NCI-H2029 treated with DMSO at 0.1 percent for 48 hours (cell line): ENCODE measurements around the gene AQP12B.
"Not testable (repeated sequence)": the region's sequence is repeated elsewhere in the genome, so short reads cannot be mapped to it uniquely, and the experiment has no call there.

Experiments used
- DNase-seq: peaks from one replicate; lab custom pipeline; 2025; lab: John Stamatoyannopoulos, UW

AQP12B gene, protein sequence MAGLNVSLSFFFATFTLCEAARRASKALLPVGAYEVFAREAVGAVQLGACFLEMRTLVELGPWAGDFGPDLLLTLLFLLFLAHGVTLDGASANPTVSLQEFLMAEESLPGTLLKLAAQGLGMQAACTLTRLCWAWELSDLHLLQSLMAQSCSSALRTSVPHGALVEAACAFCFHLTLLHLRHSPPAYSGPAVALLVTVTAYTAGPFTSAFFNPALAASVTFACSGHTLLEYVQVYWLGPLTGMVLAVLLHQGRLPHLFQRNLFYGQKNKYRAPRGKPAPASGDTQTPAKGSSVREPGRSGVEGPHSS

DNA sequence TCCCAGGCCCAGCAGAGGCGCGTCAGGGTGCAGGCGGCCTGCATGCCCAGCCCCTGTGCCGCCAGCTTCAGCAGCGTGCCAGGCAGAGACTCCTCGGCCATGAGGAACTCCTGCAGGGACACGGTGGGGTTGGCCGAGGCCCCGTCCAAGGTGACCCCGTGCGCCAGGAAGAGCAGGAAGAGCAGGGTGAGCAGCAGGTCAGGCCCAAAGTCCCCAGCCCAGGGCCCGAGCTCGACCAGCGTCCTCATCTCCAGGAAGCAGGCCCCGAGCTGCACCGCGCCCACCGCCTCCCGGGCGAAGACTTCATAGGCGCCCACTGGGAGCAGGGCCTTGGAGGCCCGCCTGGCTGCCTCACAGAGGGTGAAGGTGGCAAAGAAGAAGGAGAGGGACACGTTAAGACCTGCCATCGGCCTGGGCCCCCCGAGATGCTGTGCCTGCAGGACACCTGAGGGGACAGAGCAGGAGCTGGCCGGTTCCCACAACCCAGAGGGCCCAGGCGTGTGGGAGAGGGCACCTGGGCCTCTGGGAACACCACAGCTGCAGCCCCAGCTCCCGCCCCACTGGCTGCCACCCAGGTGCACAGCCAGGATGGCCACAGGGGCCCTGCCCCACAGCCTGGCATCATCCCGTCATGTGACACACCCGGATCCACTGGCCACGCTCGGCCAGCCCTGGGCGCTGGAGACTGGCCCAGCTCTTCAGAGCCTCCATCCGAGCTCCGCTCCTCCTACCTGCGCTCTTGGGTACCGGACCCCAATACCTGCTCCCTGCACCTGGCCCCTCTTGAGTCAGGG lies at the start of gene AQP12B:
Gene AQP12B (minus strand): TSS at position 455 of the 794 bp plus-strand sequence. CDS start 48 bp downstream, at position 407.
- not testable (repeated sequence) for DNase-seq

DNA sequence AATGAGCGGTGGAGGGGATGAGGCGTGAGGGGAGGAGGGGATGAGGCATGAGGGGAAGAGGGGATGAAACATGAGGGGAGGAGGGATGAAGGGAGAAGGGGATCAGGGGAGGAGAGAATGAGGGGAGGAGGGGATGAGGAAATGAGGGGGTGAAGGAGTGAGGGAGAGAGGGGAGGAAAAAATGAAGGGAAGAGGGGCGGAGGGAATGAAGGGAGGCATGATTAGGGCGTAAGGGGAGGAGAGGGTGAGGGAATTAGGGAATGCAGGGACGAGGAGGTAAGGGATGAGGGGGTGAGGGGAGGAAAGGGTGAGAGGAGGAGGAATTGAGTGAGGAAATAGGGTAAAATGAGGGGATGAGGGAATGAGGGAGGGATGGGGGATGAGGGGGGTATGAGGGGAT lies 49.5 kb upstream of the AQP12B start:
- no peak for DNase-seq

DNA sequence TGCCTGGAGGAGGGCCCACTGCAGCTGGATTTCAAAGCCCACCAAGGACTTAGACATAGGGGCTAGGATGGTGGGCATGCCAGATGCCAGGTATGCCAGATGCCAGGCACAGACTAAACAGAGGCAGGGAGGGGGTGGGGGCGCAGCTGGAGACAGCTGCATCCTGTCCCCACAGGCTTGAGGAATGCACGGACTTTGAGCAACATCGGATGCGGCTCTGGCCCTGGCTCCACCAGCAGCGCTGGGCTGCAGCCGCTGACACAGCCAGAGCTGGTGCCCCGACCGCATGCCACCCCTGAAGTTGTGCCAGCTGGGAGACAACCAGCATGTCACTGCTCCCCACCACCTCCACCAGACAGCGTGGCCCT lies 48.5 kb upstream of the AQP12B start:
- DNase-seq: no peak

DNA sequence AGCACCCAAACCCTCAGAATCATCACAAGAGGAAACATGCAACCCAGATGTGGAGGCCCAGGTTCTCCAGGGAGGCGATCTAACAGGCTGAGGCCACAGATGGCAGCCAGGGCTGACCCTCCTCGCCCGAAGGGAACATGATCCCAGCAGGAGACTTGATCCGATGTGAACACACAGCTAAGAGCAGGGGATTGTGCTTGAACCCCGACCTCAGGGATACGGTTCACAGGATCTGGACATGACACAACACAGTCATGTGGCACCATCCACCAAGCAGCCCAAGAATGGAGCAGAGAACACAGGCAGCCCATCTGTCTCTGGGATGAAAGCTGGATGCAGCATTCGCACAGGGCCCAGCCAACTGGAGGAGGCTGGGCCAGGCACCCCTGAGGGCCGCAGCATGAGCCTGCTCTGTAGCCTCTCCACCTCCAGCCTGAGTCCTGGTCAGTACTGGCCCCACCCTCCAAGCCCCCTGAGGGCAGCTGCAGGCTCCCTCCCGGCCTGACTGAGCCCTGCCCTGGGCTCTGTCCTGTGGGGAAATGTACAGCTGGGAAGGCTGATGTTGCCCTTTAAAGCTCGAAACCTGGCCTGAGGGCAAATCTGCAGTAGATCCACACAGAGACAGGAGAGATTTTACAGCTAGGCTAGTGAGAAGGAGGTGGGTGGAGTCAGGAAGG lies 48.0 kb upstream of the AQP12B start:
- DNase-seq: no peak

DNA sequence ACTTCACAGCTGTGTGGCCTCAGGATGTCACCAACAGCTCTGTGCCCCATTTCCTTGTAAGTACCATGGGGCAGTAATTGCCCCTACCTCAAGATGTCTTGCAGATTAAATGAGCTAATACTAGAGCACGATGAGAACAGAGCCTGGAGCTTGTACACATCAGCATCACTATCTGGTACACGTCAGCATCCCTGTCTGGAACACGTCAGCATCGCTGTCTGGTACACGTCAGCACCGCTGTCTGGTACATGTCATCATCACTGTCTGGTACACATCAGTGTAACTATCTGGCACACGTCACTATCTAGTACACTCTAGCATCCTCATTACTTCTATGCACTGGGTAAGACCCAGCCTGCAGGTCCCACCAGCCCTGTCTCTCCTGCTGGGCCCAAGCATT lies 46.1 kb upstream of the AQP12B start:
- no peak for DNase-seq

DNA sequence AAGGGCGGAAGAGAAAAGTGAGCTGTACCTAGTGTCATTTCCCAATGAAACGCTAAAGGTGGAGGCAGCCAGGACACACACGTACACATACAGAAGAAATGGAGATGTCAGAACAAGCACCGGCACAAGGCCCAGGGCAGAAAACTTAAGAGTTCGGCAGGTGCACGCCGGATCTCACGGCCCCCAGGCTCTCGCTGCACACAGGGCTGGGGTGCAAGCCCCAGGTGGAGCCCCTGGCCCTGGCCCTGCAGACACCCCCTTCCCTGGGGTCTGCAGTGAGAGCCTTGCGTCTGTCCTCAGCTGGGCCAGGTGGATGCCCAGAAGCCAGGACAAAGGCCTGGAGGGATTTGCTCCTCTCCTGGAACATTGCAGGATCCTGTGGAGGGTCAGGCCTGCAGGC lies 45.7 kb upstream of the AQP12B start:
- no peak for DNase-seq

DNA sequence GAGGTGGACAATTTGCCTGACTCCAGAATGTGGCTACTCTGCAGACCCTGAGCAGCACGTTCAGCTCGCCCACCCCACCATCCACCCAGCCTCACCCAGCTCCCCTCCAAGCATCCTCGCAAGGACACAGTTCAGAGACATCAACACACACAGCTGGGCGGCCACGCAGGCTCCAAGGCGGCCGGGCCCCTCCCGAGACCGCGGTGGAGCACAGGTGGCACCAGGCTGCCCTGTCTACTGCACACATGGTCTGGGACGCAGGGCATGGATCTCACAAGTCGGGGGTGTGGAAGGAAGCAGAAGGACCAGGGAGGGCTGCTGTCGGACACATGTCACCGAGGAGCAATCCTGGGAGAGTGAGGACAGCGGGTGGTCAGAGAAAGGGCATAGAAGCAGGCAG lies 45.2 kb upstream of the AQP12B start:
- DNase-seq: no peak

DNA sequence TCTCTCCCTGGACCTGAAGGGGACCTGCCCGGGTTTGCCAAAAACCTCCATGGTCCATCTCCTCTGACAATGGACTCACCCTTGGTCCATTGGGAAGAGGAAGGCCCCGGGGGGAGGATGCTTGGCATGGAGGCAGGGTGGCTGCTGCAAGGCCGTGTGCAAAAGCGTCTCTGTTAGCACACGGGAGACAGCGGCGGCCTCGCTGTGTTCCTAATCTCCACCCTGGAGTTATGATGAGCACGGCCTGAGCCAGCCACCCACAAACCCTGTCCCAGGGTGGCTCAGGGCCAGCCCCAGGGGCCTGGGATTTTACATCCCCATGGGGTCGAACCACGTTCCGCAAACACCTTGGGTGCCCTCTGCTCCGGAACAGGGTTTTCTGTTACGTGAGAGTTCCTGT lies 44.8 kb upstream of the AQP12B start:
- no peak for DNase-seq

DNA sequence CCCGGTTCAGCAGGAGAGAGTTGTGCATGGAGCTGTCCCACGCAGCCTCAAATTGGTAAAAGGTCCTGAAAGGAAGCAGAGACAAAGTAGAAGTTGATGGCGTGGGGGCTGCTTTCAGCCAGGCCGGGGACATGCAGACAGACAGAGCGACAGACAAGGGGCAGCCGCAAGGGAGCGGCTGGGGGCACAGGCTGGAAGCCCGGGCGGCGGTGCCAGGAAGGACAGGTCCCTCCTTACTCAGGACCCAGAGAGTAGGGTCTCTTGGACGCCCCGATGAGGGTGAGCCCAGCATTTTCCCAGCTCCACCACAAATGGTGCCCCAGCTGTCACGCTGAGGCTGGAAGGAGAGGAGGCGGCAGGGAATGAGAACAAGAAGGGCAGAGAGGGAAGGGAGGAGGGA lies 44.2 kb upstream of the AQP12B start:
- no peak for DNase-seq

DNA sequence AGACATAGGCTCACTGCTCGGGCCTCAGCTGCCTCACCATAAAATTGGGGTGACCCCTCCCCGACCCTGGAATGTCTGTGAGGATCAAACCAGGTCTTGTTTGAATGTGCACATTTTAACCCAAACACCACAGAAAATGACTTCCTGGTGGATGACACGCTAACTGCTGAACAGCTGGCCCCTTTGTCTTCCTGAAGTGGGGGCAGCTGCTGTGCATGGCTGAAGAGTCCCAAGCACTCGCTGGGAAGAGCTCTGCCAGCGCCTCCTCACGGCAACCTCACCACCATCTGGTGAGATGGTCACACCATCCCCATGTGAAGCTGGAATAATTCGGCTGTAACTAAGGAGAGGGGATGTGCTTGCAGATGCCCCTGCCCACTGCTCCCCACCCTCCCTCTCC lies 43.0 kb upstream of the AQP12B start:
- peak; percentile 15 for DNase-seq

DNA sequence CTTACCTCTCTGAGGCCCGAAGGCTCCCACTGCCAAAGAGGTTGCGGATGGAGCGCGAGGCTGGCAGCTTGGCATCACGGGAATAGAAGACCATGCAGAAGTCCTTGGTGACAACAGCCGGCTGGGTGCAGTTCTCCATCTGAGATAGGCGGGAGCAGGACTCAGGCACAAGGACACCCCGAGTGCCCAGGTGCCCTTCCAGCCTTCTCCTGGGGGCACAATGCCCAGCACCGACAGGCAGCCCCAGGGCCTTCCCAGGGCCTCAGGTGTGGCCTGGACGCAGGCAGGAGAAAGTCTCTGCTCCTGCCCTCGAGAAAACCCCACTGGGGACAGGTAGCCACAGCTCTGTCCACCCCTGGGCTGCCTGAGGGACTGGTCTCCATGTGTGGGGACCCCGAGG lies 42.6 kb upstream of the AQP12B start:
- no peak for DNase-seq

DNA sequence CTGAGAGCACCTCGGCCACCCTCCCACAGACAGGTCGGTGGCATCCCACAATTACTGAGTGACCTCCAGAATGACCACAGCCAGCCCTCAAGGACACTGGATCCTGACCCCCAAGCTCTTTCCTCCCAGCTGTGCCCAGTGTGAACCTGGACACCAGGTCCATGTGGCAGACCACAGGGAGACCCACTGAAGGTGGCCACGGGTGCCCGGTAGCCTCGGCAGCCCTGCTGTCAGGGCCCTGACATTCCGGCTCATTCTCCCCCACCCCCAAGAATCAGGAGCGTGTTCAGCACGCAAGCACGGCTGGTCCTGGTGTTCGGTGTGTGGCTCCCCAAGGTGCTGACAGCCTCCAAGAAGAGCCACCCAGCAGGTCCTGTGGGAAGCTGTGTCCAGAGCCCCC lies 41.7 kb upstream of the AQP12B start:
- DNase-seq: no peak

DNA sequence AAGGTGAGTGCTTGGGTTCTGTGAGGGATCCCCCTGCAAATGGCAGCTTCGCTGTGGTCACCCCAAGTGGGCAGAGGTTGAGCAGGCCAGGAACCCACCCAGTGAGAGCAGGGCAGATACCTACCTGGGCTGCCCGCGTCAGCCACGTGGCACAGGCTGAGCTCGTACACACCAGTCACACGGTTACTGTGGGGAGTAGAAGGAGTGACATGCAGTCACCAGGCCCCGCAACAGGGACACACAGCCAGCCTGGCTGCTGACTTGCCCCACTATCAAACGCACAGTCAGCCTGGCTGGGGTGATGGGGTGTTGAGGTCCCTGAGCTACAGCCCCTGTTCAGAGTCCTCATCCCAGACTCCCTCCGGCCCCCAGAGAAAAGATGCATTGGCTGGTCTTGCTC lies 41.2 kb upstream of the AQP12B start:
- no peak for DNase-seq

DNA sequence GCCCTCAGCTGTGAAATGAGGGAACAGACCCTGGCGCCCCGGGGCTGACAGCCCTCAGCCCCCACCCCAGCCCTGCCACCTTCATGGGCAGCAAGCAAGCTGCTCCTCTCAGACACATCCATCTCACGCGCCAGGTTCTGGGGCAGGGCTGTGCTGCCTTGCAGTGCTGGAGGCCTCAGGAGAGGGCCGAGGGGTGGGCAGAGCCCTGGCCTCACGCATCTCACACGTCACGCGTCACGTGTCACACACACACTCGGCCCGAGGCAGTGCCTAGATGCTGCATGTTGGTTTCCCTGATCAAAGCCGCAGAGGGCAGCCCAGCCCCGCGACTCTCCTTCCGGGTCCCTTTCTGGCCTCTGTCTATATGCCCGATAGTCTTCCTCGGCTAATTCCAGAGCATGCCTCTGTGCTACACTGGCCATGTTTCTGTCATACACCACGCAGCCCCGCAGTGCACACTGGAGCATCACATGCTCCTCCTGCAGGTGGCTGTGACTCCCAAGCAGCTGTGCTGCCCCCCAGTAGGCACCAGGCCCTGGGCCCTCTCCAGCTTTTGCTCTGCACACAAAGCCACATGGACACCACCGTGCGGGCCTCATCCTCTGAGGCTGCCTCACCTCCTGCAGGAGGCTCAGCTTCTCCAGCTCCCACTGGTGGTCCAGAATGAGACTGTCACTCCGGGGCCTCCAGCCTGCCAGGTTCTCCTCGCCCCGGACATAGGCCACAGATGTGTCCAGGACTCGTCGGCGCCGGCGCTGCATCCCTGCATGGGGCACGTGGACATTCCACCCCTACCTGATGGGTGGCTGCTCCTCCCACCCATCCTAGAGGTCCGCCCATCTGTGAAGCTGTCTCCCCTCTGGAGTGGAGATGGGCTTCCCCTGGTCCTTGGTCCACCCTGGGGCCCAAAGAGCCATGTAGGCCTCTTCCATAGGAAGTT lies 40.4 kb upstream of the AQP12B start:
- no peak for DNase-seq

DNA sequence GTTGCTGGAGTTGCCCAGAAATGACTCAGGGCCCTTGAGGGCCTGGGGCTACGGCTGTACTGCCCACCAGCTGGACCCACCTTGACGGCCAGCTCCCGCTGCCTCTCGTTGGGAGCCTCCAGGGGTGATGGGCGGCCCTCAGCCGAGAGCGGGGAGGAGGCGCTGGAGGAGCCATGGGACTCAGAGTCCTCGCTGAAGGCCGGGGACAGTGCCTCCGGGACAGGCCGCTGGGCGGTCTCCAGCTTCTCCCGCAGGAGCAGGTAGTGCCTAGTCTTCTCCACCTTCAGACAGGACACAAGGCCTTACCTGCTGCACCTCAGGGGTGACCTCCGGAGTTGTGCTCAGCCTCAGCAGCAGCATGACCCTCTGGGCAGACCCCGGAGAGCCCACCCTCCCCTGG lies 39.7 kb upstream of the AQP12B start:
- DNase-seq: no peak

DNA sequence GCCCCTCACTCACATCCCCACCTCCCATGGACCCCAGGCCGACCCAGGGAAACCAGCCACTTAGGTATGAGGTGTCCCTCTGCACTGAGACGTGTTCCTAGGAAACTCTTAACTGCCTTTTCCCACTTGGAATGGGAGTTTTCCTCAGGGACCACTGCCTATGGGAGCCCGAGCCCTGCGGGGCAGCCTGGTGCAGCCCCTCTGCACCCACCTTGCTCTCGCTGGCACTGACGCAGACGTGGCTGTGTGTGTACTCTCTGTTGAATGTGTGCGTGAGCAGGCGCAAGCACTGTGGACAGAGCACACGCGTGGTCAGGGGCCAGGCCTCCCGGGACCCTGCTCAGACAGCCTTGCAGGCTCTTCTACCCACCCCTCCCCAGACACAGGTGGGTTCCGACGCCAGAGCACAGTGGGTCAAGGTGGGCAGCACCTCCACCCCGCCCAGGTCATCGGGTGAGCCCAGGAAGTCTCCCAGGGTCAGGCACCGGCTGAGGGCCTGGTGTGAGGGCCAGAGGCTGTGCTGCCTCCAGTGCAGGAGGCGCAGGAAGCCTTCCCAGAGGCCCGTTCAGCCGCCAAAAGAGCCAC lies 39.0 kb upstream of the AQP12B start:
- DNase-seq: no peak

DNA sequence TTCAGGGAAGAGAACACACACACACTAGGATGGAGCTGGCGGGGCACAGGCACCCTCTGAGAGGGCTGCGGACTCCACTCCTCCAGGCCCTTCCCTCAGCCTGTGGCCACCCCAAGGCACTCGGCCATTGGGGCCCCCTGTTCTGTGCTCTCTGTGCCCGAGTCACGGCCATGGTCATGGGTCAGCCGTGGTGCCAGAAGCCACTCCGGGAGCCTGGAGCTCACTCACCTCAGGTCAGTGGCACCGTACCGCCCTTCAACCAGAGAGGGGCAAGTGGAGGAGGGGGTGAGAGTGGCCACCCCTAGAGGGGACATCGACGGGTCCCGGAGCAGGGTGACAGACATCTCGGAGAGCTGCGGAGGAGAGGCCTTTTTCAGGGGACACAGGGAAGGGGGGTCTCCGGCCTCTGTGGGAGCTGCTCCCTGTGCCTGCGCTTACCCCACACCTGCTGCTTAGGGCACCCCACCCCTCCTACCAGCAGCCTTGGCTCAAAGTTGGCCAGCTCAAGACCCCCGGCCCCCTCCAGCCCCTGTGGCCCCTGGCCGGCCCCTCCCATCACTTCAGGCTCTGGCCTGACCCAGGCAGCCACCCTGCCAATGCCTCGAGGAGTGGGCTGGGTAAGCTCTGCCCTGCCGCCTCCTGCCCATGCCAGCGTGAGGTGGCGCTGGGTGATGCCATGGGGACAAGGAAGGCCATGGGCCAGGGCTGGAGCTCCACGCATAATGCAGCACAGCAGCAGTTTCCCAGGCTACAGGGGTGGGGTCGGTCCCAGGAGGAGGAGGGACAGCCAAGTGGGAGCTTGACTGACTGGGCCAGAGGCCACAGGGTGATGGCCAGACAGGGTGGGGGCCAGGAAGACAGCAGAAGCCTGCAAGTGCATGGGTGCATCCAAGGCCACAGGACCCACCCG lies 38.3 kb upstream of the AQP12B start:
- DNase-seq: no peak

DNA sequence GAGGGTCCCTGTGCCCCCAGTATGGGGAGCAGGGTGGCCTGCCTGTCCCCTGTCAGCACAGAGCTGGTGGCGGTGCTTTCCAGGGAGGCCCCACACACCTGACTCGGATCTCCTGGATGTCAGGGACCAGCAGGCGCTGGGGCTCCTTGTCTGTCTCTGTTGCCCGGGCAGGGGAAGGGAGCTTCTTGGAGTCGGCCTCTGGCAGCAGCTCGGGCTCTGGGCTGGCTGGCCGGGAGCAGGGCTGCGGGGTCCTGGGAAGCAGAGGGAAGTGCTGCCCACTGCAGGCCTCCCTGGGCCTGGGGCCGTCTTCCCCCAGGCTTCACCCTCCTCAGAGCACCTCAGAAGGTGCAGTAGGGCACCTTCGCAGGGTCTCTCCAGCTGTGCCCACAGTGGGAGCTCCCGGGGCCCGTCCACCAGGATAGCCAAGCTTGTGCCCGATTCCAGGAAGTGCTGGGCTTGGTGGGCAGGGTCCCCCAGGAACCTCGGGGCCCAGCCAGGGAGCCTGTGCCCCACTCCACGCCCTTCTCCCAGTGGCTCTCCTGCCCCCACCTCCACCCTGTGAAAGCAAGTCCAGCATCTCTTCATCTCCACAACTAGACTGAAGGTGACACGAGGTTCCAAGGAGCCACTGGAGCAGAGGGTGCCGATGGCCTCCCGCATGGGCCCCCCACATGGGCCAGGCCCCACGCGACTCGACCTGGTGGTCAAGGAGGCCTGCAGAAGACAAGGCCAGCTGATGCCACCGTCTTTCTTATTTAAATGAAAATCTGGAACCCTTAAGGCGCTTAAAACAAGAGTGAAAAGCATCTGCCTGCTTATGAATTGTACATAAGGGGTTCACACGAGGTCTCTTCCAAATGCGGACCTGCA lies 37.2 kb upstream of the AQP12B start:
- no peak for DNase-seq

DNA sequence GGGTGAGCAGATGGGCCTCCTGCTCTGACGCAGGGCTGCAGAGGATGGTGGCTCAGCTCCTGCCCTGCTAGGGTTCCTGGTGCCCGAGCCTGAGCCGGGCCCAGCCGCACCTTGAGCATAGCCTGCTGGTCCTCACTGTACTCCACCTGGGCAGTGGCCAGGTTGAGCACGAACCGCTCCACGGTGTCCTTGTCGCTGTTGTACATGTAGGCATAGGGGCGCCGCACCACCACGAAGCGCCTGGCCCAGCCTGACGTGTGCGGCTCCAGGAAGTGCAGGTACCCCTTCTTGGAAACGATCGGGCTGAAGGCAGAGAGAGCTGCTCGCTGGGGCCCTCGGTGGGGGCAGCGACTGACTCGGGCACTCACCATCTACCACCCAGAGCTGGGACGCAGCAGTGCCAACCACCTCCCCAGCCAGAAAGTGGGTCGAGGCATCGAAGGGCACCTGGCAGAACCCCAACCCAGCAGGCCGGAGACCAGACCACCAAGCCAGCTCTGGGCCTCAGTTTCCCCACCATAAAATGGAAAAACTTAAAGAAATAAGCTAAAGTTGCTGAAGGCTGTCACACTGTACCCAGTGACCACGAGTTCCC lies 36.3 kb upstream of the AQP12B start:
- no peak for DNase-seq
